WTC11 (cell line): ENCODE results near the gene SYNPO2. TPM values are rescaled to one million over a fixed set of nuclear protein-coding genes. Genes with fewer than 3 reads are reported as not detected.

Source experiments
- ATAC-seq: fragments of 200-7000 bp; cut with Tn5 transposase; 2 replicates; pipeline ENCODE4 v1.10.0; 2021; ENCODE audit warnings: mild to moderate bottlenecking, moderate library complexity
- CTCF ChIA-PET: fragments of 300-600 bp; sonication (Branson Sonifier 250); formaldehyde crosslinking; loops from one replicate; lab custom pipeline; 2021; ENCODE audit warnings: antibody characterized with exemption; lab: Charles Lee
- POLR2A ChIA-PET: fragments of 350-600 bp; sonication (Branson Sonifier 250); formaldehyde crosslinking; loops from one replicate; lab custom pipeline; 2021; ENCODE audit warnings: antibody characterized with exemption; lab: Charles Lee
- DNase-seq: peaks from one replicate; pipeline ENCODE4 v3.0.0; 2021; ENCODE audit warnings: low spot score
- H3K27ac Mint-ChIP-seq: 2 replicates; pipeline ENCODE4 v1.8.0; 2021; ENCODE audit warnings: mixed read lengths
- H3K27me3 Mint-ChIP-seq: 2 replicates; pipeline ENCODE4 v1.8.0; 2021; ENCODE audit warnings: low read depth, mild to moderate bottlenecking, moderate library complexity, mixed read lengths
- H3K36me3 Mint-ChIP-seq: 2 replicates; pipeline ENCODE4 v1.8.0; 2021; ENCODE audit warnings: mixed read lengths
- H3K4me1 Mint-ChIP-seq: 2 replicates; pipeline ENCODE4 v1.8.0; 2022; ENCODE audit warnings: mixed read lengths
- H3K4me3 Mint-ChIP-seq: 2 replicates; pipeline ENCODE4 v1.8.0; 2021; ENCODE audit warnings: mild to moderate bottlenecking, moderate library complexity, mixed read lengths
- H3K9me3 Mint-ChIP-seq: 2 replicates; pipeline ENCODE4 v1.8.0; 2021; ENCODE audit warnings: mixed read lengths
- AR ChIP-seq: fragments of 250-450 bp; sonication (Bioruptor Pico); IDR thresholded peaks from 2 replicates; pipeline ENCODE4 v1.9.0; 2021; ENCODE audit warnings: mild to moderate bottlenecking
- ARID4B ChIP-seq: sonication (generic); formaldehyde crosslinking; IDR thresholded peaks from 2 replicates; pipeline ENCODE4 v1.8.0; 2023; ENCODE audit warnings: missing genetic modification reagents, mild to moderate bottlenecking, borderline replicate concordance
- CBFB ChIP-seq: sonication (generic); formaldehyde crosslinking; IDR thresholded peaks from 2 replicates; pipeline ENCODE4 v1.8.1; 2022; ENCODE audit warnings: mild to moderate bottlenecking, low read depth, missing genetic modification reagents
- ERG ChIP-seq: fragments of 250-450 bp; sonication (Bioruptor Pico); IDR thresholded peaks from 2 replicates; pipeline ENCODE4 v1.8.0; 2021; ENCODE audit warnings: mild to moderate bottlenecking
- HMGXB4 ChIP-seq: sonication (generic); formaldehyde crosslinking; IDR thresholded peaks from 2 replicates; pipeline ENCODE4 v1.8.1; 2023; ENCODE audit warnings: mild to moderate bottlenecking, moderate library complexity, missing genetic modification reagents
- NFATC4 ChIP-seq: fragments of 250-450 bp; sonication (Bioruptor Pico); IDR thresholded peaks from 2 replicates; pipeline ENCODE4 v1.9.0; 2021; ENCODE audit warnings: mild to moderate bottlenecking
- NR1H2 ChIP-seq: sonication (generic); formaldehyde crosslinking; IDR thresholded peaks from 2 replicates; pipeline ENCODE4 v1.9.0; 2021; ENCODE audit warnings: mild to moderate bottlenecking, moderate library complexity, missing genetic modification reagents
- PREB ChIP-seq: sonication (generic); formaldehyde crosslinking; IDR thresholded peaks from 2 replicates; pipeline ENCODE4 v1.8.1; 2022; ENCODE audit warnings: mild to moderate bottlenecking, missing genetic modification reagents, moderate library complexity, borderline replicate concordance
- SMAD4 ChIP-seq: sonication (generic); formaldehyde crosslinking; IDR thresholded peaks from 2 replicates; pipeline ENCODE4 v1.8.0; 2022; ENCODE audit warnings: mild to moderate bottlenecking, missing genetic modification reagents
- SOX15 ChIP-seq: fragments of 250-450 bp; sonication (Bioruptor Pico); IDR thresholded peaks from 2 replicates; pipeline ENCODE4 v1.9.0; 2021; ENCODE audit warnings: mild to moderate bottlenecking
- TP53 ChIP-seq: sonication (generic); formaldehyde crosslinking; IDR thresholded peaks from 2 replicates; pipeline ENCODE4 v1.8.1; 2023; ENCODE audit warnings: mild to moderate bottlenecking, missing genetic modification reagents
- USF2 ChIP-seq: sonication (generic); formaldehyde crosslinking; IDR thresholded peaks from 2 replicates; pipeline ENCODE4 v1.8.1; 2023; ENCODE audit warnings: mild to moderate bottlenecking, missing genetic modification reagents, moderate library complexity
- ZBTB43 ChIP-seq: sonication (generic); formaldehyde crosslinking; IDR thresholded peaks from 2 replicates; pipeline ENCODE4 v1.8.1; 2023; ENCODE audit warnings: mild to moderate bottlenecking, missing genetic modification reagents
- ZNF671 ChIP-seq: fragments of 250-450 bp; sonication (Bioruptor Pico); IDR thresholded peaks from 2 replicates; pipeline ENCODE4 v1.8.0; 2021; ENCODE audit warnings: mild to moderate bottlenecking
- total RNA-seq: library from RNA; stranded (reverse); gene quantifications from 3 replicates; pipeline ENCODE4 v1.2.3, GENCODE V29; 2021

SYNPO2 gene
- total RNA-seq, 1 experiment from 2014 or later = 1.9 TPM

GRCh38 chr4:119026662-119027444, 138.2 kb downstream of the SYNPO2 start:
- ATAC-seq (peak; percentile 79), DNase-seq (no peak)
- ChIA-PET CTCF (interaction anchor here (1.5 to 2.2 kb wide), 2 partner anchors 13 to 54 kb away, joined by 3 to 10 read pairs; no protein-coding TSS in a partner anchor), POLR2A (no interaction called here)
- Mint-ChIP-seq H3K27ac (peak overlapping the region; percentile 14; the same call in 1 of the 2 replicates), H3K36me3 (peaks cover 8% of the 10 kb centered on the region), H3K27me3 (no peaks in the 10 kb centered on the region), H3K9me3 (peaks cover 9% of the 10 kb centered on the region), H3K4me3 (no peak overlapping the region), H3K4me1 (peaks cover 38% of the 10 kb centered on the region)
- peak; percentile 25; the same call in 1 of the 2 replicates for TF ChIP-seq USF2 (CRISPR knock-in tag)
- TF ChIP-seq CBFB (CRISPR knock-in tag) = no peak

GRCh38 chr4:119027811-119028210, 139.2 kb downstream of the SYNPO2 start:
- no peak for DNase-seq
- Mint-ChIP-seq H3K4me3 (no peak overlapping the region), H3K4me1 (peaks cover 38% of the 10 kb centered on the region), H3K27ac (no peak overlapping the region), H3K9me3 (peaks cover 9% of the 10 kb centered on the region), H3K27me3 (no peaks in the 10 kb centered on the region), H3K36me3 (peaks cover 8% of the 10 kb centered on the region)
- ChIA-PET CTCF (no interaction called here), POLR2A (no interaction called here)
- TF ChIP-seq ZBTB43 (CRISPR knock-in tag) = no peak
- no peak for TF ChIP-seq ZNF671 (CRISPR knock-in tag)
- no peak for TF ChIP-seq TP53 (CRISPR knock-in tag)
- TF ChIP-seq HMGXB4 = no peak
- TF ChIP-seq NR1H2 (CRISPR knock-in tag) = no peak
- ATAC-seq = no peak

- POLR2A ChIA-PET = no interaction called here
- H3K4me3 Mint-ChIP-seq = no peak overlapping the region
Observed at GRCh38 chr4:119028296-119028695, 139.6 kb downstream of the SYNPO2 start.

More at GRCh38 chr4:119028296-119028695, 139.6 kb downstream of the SYNPO2 start:
- DNase-seq = no peak
- TF ChIP-seq ERG (CRISPR knock-in tag) (no peak), ARID4B (CRISPR knock-in tag) (no peak), AR (CRISPR knock-in tag) (no peak), NFATC4 (CRISPR knock-in tag) (no peak), PREB (CRISPR knock-in tag) (no peak), SMAD4 (no peak), SOX15 (CRISPR knock-in tag) (no peak)
- ATAC-seq = no peak
- peaks cover 34% of the 10 kb centered on the region for H3K4me1 Mint-ChIP-seq
- peaks cover 9% of the 10 kb centered on the region for H3K9me3 Mint-ChIP-seq
- H3K27ac Mint-ChIP-seq = no peak overlapping the region
- peaks cover 8% of the 10 kb centered on the region for H3K36me3 Mint-ChIP-seq
- no peaks in the 10 kb centered on the region for H3K27me3 Mint-ChIP-seq
- CTCF ChIA-PET = no interaction called here
